ENCODE results near the gene CYB5R4. TPM values are rescaled to one million over a fixed set of nuclear protein-coding genes. Genes with fewer than 3 reads are reported as not detected.

The CYB5R4 gene
- polyA plus RNA-seq, 2 of the 4 experiments (the other 2 are of a cell fraction): 21.3 to 25.5 TPM

DNA sequence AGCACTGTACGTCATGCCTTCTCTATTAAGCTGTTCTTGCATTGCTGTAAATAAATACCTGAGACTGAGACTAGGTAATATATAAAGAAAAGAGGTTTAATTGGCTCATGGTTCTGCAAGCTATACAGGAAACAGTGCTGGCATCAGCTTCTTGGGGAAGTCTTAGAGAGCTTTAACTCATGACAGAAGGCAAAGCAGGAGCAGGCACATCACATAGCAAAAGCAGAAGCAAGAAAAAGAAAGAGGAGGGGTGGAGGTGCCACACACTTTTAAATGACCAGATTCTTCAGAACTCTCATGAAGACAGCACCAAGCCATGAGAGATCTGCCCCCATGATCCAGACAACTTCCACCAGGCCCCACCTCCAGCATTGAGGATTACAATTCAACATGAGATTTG, 30.1 kb downstream of the CYB5R4 start:
- Histone ChIP-seq H3K4me2 (no peak overlapping the region), H3K4me3 (no peak overlapping the region), H3K4me1 (no peaks in the 10 kb centered on the region), H3K9me3 (no peaks in the 10 kb centered on the region), H3K27ac (no peak overlapping the region)
- ChIA-PET CTCF (interaction anchor here (1.3 kb wide), 1 partner anchor 331 kb away, joined by 3 read pairs; no protein-coding TSS in a partner anchor), POLR2A (no interaction called here)
- WGBS (ENCODE audit: missing lambda C conversion rate): 86% methylated on average over 1 of the region's 1 CpG
- TF ChIP-seq SREBF2 (IDR thresholded peaks at IDR 0.05) (no peak), FOXS1 (CRISPR knock-in tag; IDR thresholded peaks at IDR 0.05) (no peak), JUNB (IDR thresholded peaks at IDR 0.05) (no peak), HDAC2 (IDR thresholded peaks at IDR 0.05) (no peak), PHF8 (IDR thresholded peaks at IDR 0.05; ENCODE audit: borderline replicate concordance, low read depth) (no peak), ZNF302 (CRISPR knock-in tag; IDR thresholded peaks at IDR 0.05) (no peak), ZSCAN20 (CRISPR knock-in tag; IDR thresholded peaks at IDR 0.05) (no peak), EHMT2 (IDR thresholded peaks at IDR 0.05; ENCODE audit: low read depth) (no peak), EHF (CRISPR knock-in tag; IDR thresholded peaks at IDR 0.05) (no peak), JUN (IDR thresholded peaks at IDR 0.05) (no peak), HOXB13 (CRISPR knock-in tag; IDR thresholded peaks at IDR 0.05; ENCODE audit: low read depth) (no peak)
- TF ChIP-seq, protein P1, sequence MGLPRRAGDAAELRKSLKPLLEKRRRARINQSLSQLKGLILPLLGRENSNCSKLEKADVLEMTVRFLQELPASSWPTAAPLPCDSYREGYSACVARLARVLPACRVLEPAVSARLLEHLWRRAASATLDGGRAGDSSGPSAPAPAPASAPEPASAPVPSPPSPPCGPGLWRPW (IDR thresholded peaks at IDR 0.05): no peak
- no peak for ATAC-seq
- FAIRE-seq: no peak
- no peak for DNase-seq (ENCODE audit: low read depth in 1 of 2, low spot score in 1 of 2)

DNA sequence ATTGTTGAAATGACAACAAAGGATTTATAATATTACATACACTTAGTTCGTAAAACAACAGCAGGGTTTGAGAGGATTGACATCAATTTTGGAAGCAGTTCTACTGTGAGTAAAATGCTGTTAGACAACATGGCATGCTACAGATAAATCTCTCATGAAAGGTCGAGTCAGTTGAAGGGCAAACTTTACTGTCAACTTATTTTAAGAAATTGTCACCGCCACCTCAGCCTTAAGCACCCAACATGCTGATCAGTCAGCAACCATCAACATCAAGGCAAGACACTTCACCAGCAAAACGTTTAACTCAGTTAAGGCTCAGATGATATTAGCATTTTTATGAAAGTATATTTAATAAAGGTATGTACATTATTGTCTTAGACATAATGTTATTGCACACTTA, 31.0 kb downstream of the CYB5R4 start:
- ATAC-seq (no peak), FAIRE-seq (no peak), DNase-seq (ENCODE audit: low read depth in 1 of 2, low spot score in 1 of 2) (no peak)
- no peaks in the 10 kb centered on the region for H3K4me1 ChIP-seq
- CTCF ChIA-PET: no interaction called here
- TF ChIP-seq, protein P2, sequence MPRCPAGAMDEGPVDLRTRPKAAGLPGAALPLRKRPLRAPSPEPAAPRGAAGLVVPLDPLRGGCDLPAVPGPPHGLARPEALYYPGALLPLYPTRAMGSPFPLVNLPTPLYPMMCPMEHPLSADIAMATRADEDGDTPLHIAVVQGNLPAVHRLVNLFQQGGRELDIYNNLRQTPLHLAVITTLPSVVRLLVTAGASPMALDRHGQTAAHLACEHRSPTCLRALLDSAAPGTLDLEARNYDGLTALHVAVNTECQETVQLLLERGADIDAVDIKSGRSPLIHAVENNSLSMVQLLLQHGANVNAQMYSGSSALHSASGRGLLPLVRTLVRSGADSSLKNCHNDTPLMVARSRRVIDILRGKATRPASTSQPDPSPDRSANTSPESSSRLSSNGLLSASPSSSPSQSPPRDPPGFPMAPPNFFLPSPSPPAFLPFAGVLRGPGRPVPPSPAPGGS (IDR thresholded peaks at IDR 0.05): no peak
- no peak for TF ChIP-seq CEBPB (IDR thresholded peaks at IDR 0.05)
- TF ChIP-seq HOXA7 (CRISPR knock-in tag; IDR thresholded peaks at IDR 0.05): no peak
- no peak for TF ChIP-seq JUN (IDR thresholded peaks at IDR 0.05)
- no peak for TF ChIP-seq POLR2AphosphoS2 (conservative IDR thresholded peaks at IDR 0.05; ENCODE audit: low read length)
- no peak for TF ChIP-seq ZSCAN20 (CRISPR knock-in tag; IDR thresholded peaks at IDR 0.05)
- no peak for TF ChIP-seq FOSB (CRISPR knock-in tag; IDR thresholded peaks at IDR 0.05)
- no peak for TF ChIP-seq CBX2 (IDR thresholded peaks at IDR 0.05; ENCODE audit: borderline replicate concordance, low read depth)
- TF ChIP-seq RCOR1 (IDR thresholded peaks at IDR 0.05; ENCODE audit: low read depth, low read length): no peak
- TF ChIP-seq POLR2A (IDR thresholded peaks at IDR 0.05; ENCODE audit: low read length): no peak
- TF ChIP-seq, protein P3, sequence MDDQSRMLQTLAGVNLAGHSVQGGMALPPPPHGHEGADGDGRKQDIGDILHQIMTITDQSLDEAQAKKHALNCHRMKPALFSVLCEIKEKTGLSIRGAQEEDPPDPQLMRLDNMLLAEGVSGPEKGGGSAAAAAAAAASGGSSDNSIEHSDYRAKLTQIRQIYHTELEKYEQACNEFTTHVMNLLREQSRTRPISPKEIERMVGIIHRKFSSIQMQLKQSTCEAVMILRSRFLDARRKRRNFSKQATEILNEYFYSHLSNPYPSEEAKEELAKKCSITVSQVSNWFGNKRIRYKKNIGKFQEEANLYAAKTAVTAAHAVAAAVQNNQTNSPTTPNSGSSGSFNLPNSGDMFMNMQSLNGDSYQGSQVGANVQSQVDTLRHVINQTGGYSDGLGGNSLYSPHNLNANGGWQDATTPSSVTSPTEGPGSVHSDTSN (IDR thresholded peaks at IDR 0.05): no peak
- TF ChIP-seq, protein P4, sequence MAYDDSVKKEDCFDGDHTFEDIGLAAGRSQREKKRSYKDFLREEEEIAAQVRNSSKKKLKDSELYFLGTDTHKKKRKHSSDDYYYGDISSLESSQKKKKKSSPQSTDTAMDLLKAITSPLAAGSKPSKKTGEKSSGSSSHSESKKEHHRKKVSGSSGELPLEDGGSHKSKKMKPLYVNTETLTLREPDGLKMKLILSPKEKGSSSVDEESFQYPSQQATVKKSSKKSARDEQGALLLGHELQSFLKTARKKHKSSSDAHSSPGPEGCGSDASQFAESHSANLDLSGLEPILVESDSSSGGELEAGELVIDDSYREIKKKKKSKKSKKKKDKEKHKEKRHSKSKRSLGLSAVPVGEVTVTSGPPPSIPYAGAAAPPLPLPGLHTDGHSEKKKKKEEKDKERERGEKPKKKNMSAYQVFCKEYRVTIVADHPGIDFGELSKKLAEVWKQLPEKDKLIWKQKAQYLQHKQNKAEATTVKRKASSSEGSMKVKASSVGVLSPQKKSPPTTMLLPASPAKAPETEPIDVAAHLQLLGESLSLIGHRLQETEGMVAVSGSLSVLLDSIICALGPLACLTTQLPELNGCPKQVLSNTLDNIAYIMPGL (CRISPR knock-in tag; IDR thresholded peaks at IDR 0.05; ENCODE audit: borderline replicate concordance): no peak
- no peak for TF ChIP-seq RFX5 (IDR thresholded peaks at IDR 0.05)
- no peak overlapping the region for H3K27ac ChIP-seq
- no peak overlapping the region for H3K4me3 ChIP-seq
- 81% methylated on average over 4 of the region's 4 CpGs for WGBS (ENCODE audit: missing lambda C conversion rate)
- no peaks in the 10 kb centered on the region for H3K9me3 ChIP-seq
- H3K4me2 ChIP-seq: no peak overlapping the region
- POLR2A ChIA-PET: no interaction called here
